ENCODE results near the gene UGCG. TPM values are rescaled to one million over a fixed set of nuclear protein-coding genes. Genes with fewer than 3 reads are reported as not detected.

UGCG gene
- total RNA-seq, 1 donor, result 121 TPM

- Histone ChIP-seq H3K4me1 (ENCODE audit: insufficient read depth, low read length) (peaks cover 50% of the 10 kb centered on the region), H4K20me1 (ENCODE audit: insufficient read depth, low read length) (no peaks in the 10 kb centered on the region), H3K36me3 (ENCODE audit: insufficient read depth, low read length) (peaks cover 22% of the 10 kb centered on the region), H3K4me2 (ENCODE audit: insufficient read depth, low read length) (no peak overlapping the region), H3K27me3 (ENCODE audit: insufficient read depth, low read length) (no peaks in the 10 kb centered on the region), H3K4me3 (ENCODE audit: insufficient read depth, low read length) (no peak overlapping the region), H3K27ac (ENCODE audit: low read depth, low read length) (peak overlapping the region; percentile 55), H2AFZ (ENCODE audit: low read length) (no peak overlapping the region), H3K9me3 (ENCODE audit: low read depth, low read length) (no peaks in the 10 kb centered on the region), H3K79me2 (ENCODE audit: insufficient read depth, low read length) (no peaks in the 10 kb centered on the region)
- no peak for TF ChIP-seq CTCF (IDR thresholded peaks at IDR 0.05; ENCODE audit: extremely low read depth, low read depth, low read length)
- DNase-seq (ENCODE audit: insufficient read length, low spot score, missing footprints), result no peak
Measured at GRCh38 chr9:111940697-111941096, 44.1 kb downstream of the UGCG start.

GRCh38 chr9:111943200-111943599, 46.6 kb downstream of the UGCG start:
- no peaks in the 10 kb centered on the region for H4K20me1 ChIP-seq (ENCODE audit: insufficient read depth, low read length)
- H3K27me3 ChIP-seq (ENCODE audit: insufficient read depth, low read length), result no peaks in the 10 kb centered on the region
- H3K4me1 ChIP-seq (ENCODE audit: insufficient read depth, low read length), result peaks cover 32% of the 10 kb centered on the region
- H3K36me3 ChIP-seq (ENCODE audit: insufficient read depth, low read length), result peaks cover 9% of the 10 kb centered on the region
- no peaks in the 10 kb centered on the region for H3K9me3 ChIP-seq (ENCODE audit: low read depth, low read length)
- DNase-seq (ENCODE audit: insufficient read length, low spot score, missing footprints), result no peak
- no peak overlapping the region for H2AFZ ChIP-seq (ENCODE audit: low read length)
- TF ChIP-seq CTCF (IDR thresholded peaks at IDR 0.05; ENCODE audit: extremely low read depth, low read depth, low read length), result no peak
- H3K4me2 ChIP-seq (ENCODE audit: insufficient read depth, low read length), result no peak overlapping the region
- no peak overlapping the region for H3K4me3 ChIP-seq (ENCODE audit: insufficient read depth, low read length)
- H3K27ac ChIP-seq (ENCODE audit: low read depth, low read length), result peak overlapping the region; percentile 91
- H3K79me2 ChIP-seq (ENCODE audit: insufficient read depth, low read length), result no peaks in the 10 kb centered on the region

DNA sequence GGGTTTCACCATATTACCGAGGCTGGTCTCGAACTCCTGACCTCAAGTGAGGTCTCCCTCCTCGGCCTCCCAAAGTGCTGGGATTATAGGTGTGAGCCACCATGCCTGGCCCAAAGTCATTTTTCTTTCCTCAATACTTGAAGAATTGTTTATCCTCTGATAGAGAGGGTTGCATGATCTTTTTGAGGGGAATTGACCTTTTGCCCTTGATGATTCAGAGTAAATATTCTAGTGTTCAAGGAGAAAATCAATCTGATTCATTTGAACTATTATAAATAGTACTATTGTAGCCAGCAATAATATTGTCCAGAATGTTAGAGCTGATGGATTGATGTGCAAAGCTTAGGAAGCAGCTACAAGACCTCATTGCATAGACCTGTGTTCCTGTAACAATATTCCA, 47.1 kb downstream of the UGCG start:
- Histone ChIP-seq H3K4me2 (ENCODE audit: insufficient read depth, low read length) (peak overlapping the region; percentile 14), H3K4me1 (ENCODE audit: insufficient read depth, low read length) (peaks cover 28% of the 10 kb centered on the region), H4K20me1 (ENCODE audit: insufficient read depth, low read length) (no peaks in the 10 kb centered on the region), H3K27ac (ENCODE audit: low read depth, low read length) (peak overlapping the region; percentile 91), H3K27me3 (ENCODE audit: insufficient read depth, low read length) (no peaks in the 10 kb centered on the region), H3K79me2 (ENCODE audit: insufficient read depth, low read length) (no peaks in the 10 kb centered on the region), H3K36me3 (ENCODE audit: insufficient read depth, low read length) (peaks cover 4% of the 10 kb centered on the region), H3K9me3 (ENCODE audit: low read depth, low read length) (no peaks in the 10 kb centered on the region), H2AFZ (ENCODE audit: low read length) (no peak overlapping the region), H3K4me3 (ENCODE audit: insufficient read depth, low read length) (no peak overlapping the region)
- no peak for TF ChIP-seq CTCF (IDR thresholded peaks at IDR 0.05; ENCODE audit: extremely low read depth, low read depth, low read length)
- peak; percentile 38 for DNase-seq (ENCODE audit: insufficient read length, low spot score, missing footprints)

GRCh38 chr9:111944241-111944866, 47.7 kb downstream of the UGCG start:
- H3K9me3 ChIP-seq (ENCODE audit: low read depth, low read length), result no peaks in the 10 kb centered on the region
- H4K20me1 ChIP-seq (ENCODE audit: insufficient read depth, low read length), result no peaks in the 10 kb centered on the region
- no peaks in the 10 kb centered on the region for H3K27me3 ChIP-seq (ENCODE audit: insufficient read depth, low read length)
- H3K27ac ChIP-seq (ENCODE audit: low read depth, low read length), result peak overlapping the region; percentile 91
- H3K4me1 ChIP-seq (ENCODE audit: insufficient read depth, low read length), result peaks cover 32% of the 10 kb centered on the region
- TF ChIP-seq CTCF (IDR thresholded peaks at IDR 0.05; ENCODE audit: extremely low read depth, low read depth, low read length), result no peak
- H3K4me3 ChIP-seq (ENCODE audit: insufficient read depth, low read length), result no peak overlapping the region
- no peaks in the 10 kb centered on the region for H3K79me2 ChIP-seq (ENCODE audit: insufficient read depth, low read length)
- peak; percentile 53 for DNase-seq (ENCODE audit: insufficient read length, low spot score, missing footprints)
- no peaks in the 10 kb centered on the region for H3K36me3 ChIP-seq (ENCODE audit: insufficient read depth, low read length)
- H2AFZ ChIP-seq (ENCODE audit: low read length), result no peak overlapping the region
- H3K4me2 ChIP-seq (ENCODE audit: insufficient read depth, low read length), result peak overlapping the region; percentile 14

All from osteoblast (primary cell).